OCI-M2 (cell line): ENCODE data around the gene OSBP2.

Experiments used
- DNase-seq: peaks from one replicate; lab custom pipeline; 2025; ENCODE audit not compliant: unreplicated experiment; lab: John Stamatoyannopoulos, UW

The OSBP2 gene

GRCh38 chr22:30802202-30803166 is 107.8 kb downstream of the OSBP2 start:
- DNase-seq: peak; percentile 46

- no peak for DNase-seq
Observed at GRCh38 chr22:30803679-30804078, 109.0 kb downstream of the OSBP2 start.

- DNase-seq: no peak
Observed at GRCh38 chr22:30804626-30805025, 110.0 kb downstream of the OSBP2 start.

- no peak for DNase-seq
Observed at GRCh38 chr22:30806391-30806861, 111.8 kb downstream of the OSBP2 start.

- DNase-seq: no peak
Observed at GRCh38 chr22:30809086-30809485, 114.4 kb downstream of the OSBP2 start.

- DNase-seq: no peak
Observed at GRCh38 chr22:30810105-30810504, 115.4 kb downstream of the OSBP2 start.

GRCh38 chr22:30813936-30814335 is 119.3 kb downstream of the OSBP2 start:
- no peak for DNase-seq

GRCh38 chr22:30816413-30816812 is 121.7 kb downstream of the OSBP2 start:
- DNase-seq: no peak

- DNase-seq: no peak
Observed at GRCh38 chr22:30821381-30821780, 126.7 kb downstream of the OSBP2 start.

- no peak for DNase-seq
Observed at GRCh38 chr22:30821863-30822215, 127.2 kb downstream of the OSBP2 start.

GRCh38 chr22:30822216-30823014 is 127.7 kb downstream of the OSBP2 start:
- DNase-seq: no peak

- DNase-seq: no peak
Observed at GRCh38 chr22:30823015-30823370, 128.3 kb downstream of the OSBP2 start.

- no peak for DNase-seq
Observed at GRCh38 chr22:30824096-30824495, 129.4 kb downstream of the OSBP2 start.

- DNase-seq: no peak
Observed at GRCh38 chr22:30824711-30825110, 130.0 kb downstream of the OSBP2 start.

- DNase-seq: no peak
Observed at GRCh38 chr22:30825711-30826505, 131.2 kb downstream of the OSBP2 start.

- no peak for DNase-seq
Observed at GRCh38 chr22:30826670-30827355, 132.1 kb downstream of the OSBP2 start.

- DNase-seq: no peak
Observed at GRCh38 chr22:30827646-30828045, 133.0 kb downstream of the OSBP2 start.

- no peak for DNase-seq
Observed at GRCh38 chr22:30828187-30829155, 133.8 kb downstream of the OSBP2 start.

GRCh38 chr22:30829901-30830550 is 135.4 kb downstream of the OSBP2 start:
- DNase-seq: no peak
